ENCODE data around the gene ATP12A.

The ATP12A gene

GRCh38 chr13:24663586-24663985, 16.6 kb upstream of the ATP12A start:
- DNase-seq: no peak

GRCh38 chr13:24664726-24665409, 15.3 kb upstream of the ATP12A start:
- no peak for DNase-seq

- DNase-seq: no peak
These were observed 11.7 kb upstream of the ATP12A start for GRCh38 chr13:24668511-24668910.

- peak in 1 of 2 experiments; percentile 11 for DNase-seq
These were observed 11.1 kb upstream of the ATP12A start for GRCh38 chr13:24668955-24669582.

- DNase-seq: no peak
These were observed 10.0 kb upstream of the ATP12A start for GRCh38 chr13:24670174-24670573.

- DNase-seq: peak; percentile 51 to 56
These were observed 9.2 kb upstream of the ATP12A start for GRCh38 chr13:24670961-24671381.

GRCh38 chr13:24671386-24672113, 8.7 kb upstream of the ATP12A start:
- DNase-seq: peak; percentile 81 to 92

GRCh38 chr13:24672141-24673132, 7.8 kb upstream of the ATP12A start:
- DNase-seq: no peak

GRCh38 chr13:24675806-24676570, 4.2 kb upstream of the ATP12A start:
- no peak for DNase-seq

GRCh38 chr13:24678151-24678550, 2.1 kb upstream of the ATP12A start:
- DNase-seq: no peak

- no peak for DNase-seq
These were observed 522 bp upstream of the ATP12A start for GRCh38 chr13:24679686-24680085.

GRCh38 chr13:24680921-24681604, 855 bp downstream of the ATP12A start:
- no peak for DNase-seq

- no peak for DNase-seq
These were observed 1.7 kb downstream of the ATP12A start for GRCh38 chr13:24681930-24682329.

GRCh38 chr13:24682353-24682752, 2.1 kb downstream of the ATP12A start:
- no peak for DNase-seq

- no peak for DNase-seq
These were observed 3.1 kb downstream of the ATP12A start for GRCh38 chr13:24683351-24683750.

GRCh38 chr13:24683838-24684599, 3.8 kb downstream of the ATP12A start:
- peak; percentile 82 to 94 for DNase-seq

- DNase-seq: peak in 1 of 2 experiments; percentile 42
These were observed 4.4 kb downstream of the ATP12A start for GRCh38 chr13:24684600-24684998.

GRCh38 chr13:24685314-24685713, 5.1 kb downstream of the ATP12A start:
- DNase-seq: peak in 1 of 2 experiments; percentile 18

- DNase-seq: no peak
These were observed 7.4 kb downstream of the ATP12A start for GRCh38 chr13:24687611-24688010.

- no peak for DNase-seq
These were observed 7.9 kb downstream of the ATP12A start for GRCh38 chr13:24688111-24688510.

All from NCI-H526 (cell line).